HG03342 (cell line): ENCODE measurements around the gene LSM5.

Source experiments
- ATAC-seq: cut with Tn5 transposase; IDR thresholded peaks from one replicate; pipeline ENCODE4 v1.9.1; 2021; ENCODE audit warnings: mild to moderate bottlenecking, moderate library complexity; ENCODE audit not compliant: unreplicated experiment

The LSM5 gene

GRCh38 chr7:32462977-32463376, 27.2 kb downstream of the LSM5 start:
- ATAC-seq = no peak

GRCh38 chr7:32462451-32462850, 27.7 kb downstream of the LSM5 start:
- no peak for ATAC-seq

GRCh38 chr7:32461484-32461883, 28.7 kb downstream of the LSM5 start:
- ATAC-seq = no peak

- ATAC-seq = no peak
Measured at GRCh38 chr7:32459788-32460187, 30.4 kb downstream of the LSM5 start.

- no peak for ATAC-seq
Measured at GRCh38 chr7:32458025-32458424, 32.2 kb downstream of the LSM5 start.

- no peak for ATAC-seq
Measured at GRCh38 chr7:32453341-32454011, 36.7 kb downstream of the LSM5 start.

GRCh38 chr7:32447218-32447617, 43.0 kb downstream of the LSM5 start:
- no peak for ATAC-seq

GRCh38 chr7:32436146-32436928, 53.8 kb downstream of the LSM5 start:
- ATAC-seq = no peak
